ENCODE data around the gene NTNG2.

GRCh38 chr9:132172185-132172584, 10.3 kb downstream of the NTNG2 start:
- TF ChIP-seq POLR2A (IDR thresholded peaks at IDR 0.05) (no peak), CTCF (IDR thresholded peaks at IDR 0.05) (no peak)
